H1 (cell line): ENCODE data around the gene STEAP2.

Source experiments
- BRCA1 ChIP-seq: IDR thresholded peaks from 2 replicates; pipeline ENCODE4 v1.6.1; 2012; ENCODE audit warnings: low read depth, low read length, improper control_type of control experiment
- CTCF ChIP-seq, 3 experiments: IDR thresholded peaks; 1 replicate in 2 of 3; 2 replicates in 1 of 3; pipeline versions ENCODE4 v1.5.1 to v1.6.1; 2011; ENCODE audit warnings: low read length in 3 of 3, mild to moderate bottlenecking in 3 of 3, inconsistent platforms in 2 of 3, low read depth in 1 of 3, moderate library complexity in 1 of 3; ENCODE audit not compliant: insufficient read depth in 1 of 3; ENCODE audit errors: control extremely low read depth in 1 of 3
- EP300 ChIP-seq, 2 experiments: IDR thresholded peaks; 1 replicate in 1 of 2; 2 replicates in 1 of 2; pipeline ENCODE4 v1.6.1; 2011 to 2012; ENCODE audit warnings: low read depth in 2 of 2, low read length in 2 of 2, mild to moderate bottlenecking in 2 of 2, borderline replicate concordance in 1 of 2, inconsistent platforms in 1 of 2, moderate library complexity in 1 of 2
- EZH2 ChIP-seq: fragments of 200-600 bp; sonication (generic); IDR thresholded peaks from 2 replicates; pipeline ENCODE4 v1.7.1; 2012; ENCODE audit warnings: low read depth, mild to moderate bottlenecking, moderate library complexity, low read length, inconsistent platforms; ENCODE audit not compliant: severe bottlenecking
- HDAC2 ChIP-seq, 2 experiments: fragments of 300-600 bp in 1 of 2; sonication (generic) in 1 of 2; IDR thresholded peaks; 2 replicates each; pipeline ENCODE4 v1.6.1; 2011 to 2012; ENCODE audit warnings: low read depth in 2 of 2, low read length in 2 of 2, mild to moderate bottlenecking in 2 of 2, moderate library complexity in 2 of 2, borderline replicate concordance in 1 of 2, inconsistent platforms in 1 of 2
- PHF8 ChIP-seq: fragments of 200-600 bp; sonication (generic); conservative IDR thresholded peaks from 2 replicates; pipeline ENCODE4 v1.7.1; 2012; ENCODE audit warnings: low read depth, mild to moderate bottlenecking, inconsistent platforms, low read length, moderate library complexity
- POLR2AphosphoS5 ChIP-seq: IDR thresholded peaks from 2 replicates; pipeline ENCODE4 v1.6.1; 2011; ENCODE audit warnings: low read depth, low read length
- RBBP5 ChIP-seq: IDR thresholded peaks from 2 replicates; pipeline ENCODE4 v1.7.1; 2012; ENCODE audit warnings: low read depth, mild to moderate bottlenecking, inconsistent platforms, low read length, moderate library complexity, borderline replicate concordance
- ZNF274 ChIP-seq: IDR thresholded peaks from 2 replicates; pipeline ENCODE4 v1.7.0; 2012; ENCODE audit warnings: low read length, borderline replicate concordance; ENCODE audit errors: extremely low read depth

- TF ChIP-seq CTCF (IDR thresholded peaks at IDR 0.05; ENCODE audit: control extremely low read depth in 1 of 3, insufficient read depth in 1 of 3, low read depth in 1 of 3, low read length in 3 of 3): no peak
- no peak for TF ChIP-seq POLR2AphosphoS5
- no peak for TF ChIP-seq BRCA1
- TF ChIP-seq EZH2: no peak
- TF ChIP-seq HDAC2 (IDR thresholded peaks at IDR 0.05; ENCODE audit: borderline replicate concordance in 1 of 2, low read depth in 2 of 2, low read length in 2 of 2): no peak
- TF ChIP-seq ZNF274: no peak
- no peak for TF ChIP-seq EP300 (IDR thresholded peaks at IDR 0.05; ENCODE audit: borderline replicate concordance in 1 of 2, low read depth in 2 of 2, low read length in 2 of 2)
- no peak for TF ChIP-seq PHF8
- no peak for TF ChIP-seq RBBP5
Observed at GRCh38 chr7:90256778-90257177, 45.2 kb downstream of the STEAP2 start.
